DND-41 (cell line): ENCODE data around the gene ILDR2.

ENCODE experiments used
- ATAC-seq: fragments of 200-7000 bp; cut with Tn5 transposase; 3 replicates; pipeline ENCODE4 v1.9.1; 2021; ENCODE audit warnings: low read depth; ENCODE audit not compliant: insufficient read depth
- DNase-seq: peaks from one replicate; pipeline ENCODE4 v3.0.0-alpha.2; 2020
- H2AFZ ChIP-seq: 2 replicates; pipeline ENCODE4 v1.6.0; 2012; ENCODE audit warnings: low read depth, low read length
- H3K27ac ChIP-seq: 2 replicates; pipeline ENCODE4 v1.5.1; 2012; ENCODE audit warnings: low read length, inconsistent platforms
- H3K27me3 ChIP-seq: fragments of 200-600 bp; sonication (generic); 2 replicates; pipeline ENCODE4 v1.6.0; 2012; ENCODE audit warnings: low read length, mild to moderate bottlenecking, inconsistent platforms; ENCODE audit not compliant: insufficient read depth, poor library complexity
- H3K36me3 ChIP-seq: 2 replicates; pipeline ENCODE4 v1.5.1; 2012; ENCODE audit warnings: low read length, inconsistent platforms; ENCODE audit not compliant: insufficient read depth
- H3K4me1 ChIP-seq: 2 replicates; pipeline ENCODE4 v1.5.1; 2012; ENCODE audit warnings: mild to moderate bottlenecking, low read length; ENCODE audit not compliant: insufficient read depth
- H3K4me2 ChIP-seq: 2 replicates; pipeline ENCODE4 v1.6.0; 2012; ENCODE audit warnings: mild to moderate bottlenecking, moderate library complexity, low read length, inconsistent platforms; ENCODE audit not compliant: insufficient read depth
- H3K4me3 ChIP-seq, 2 experiments: fragments of 200-600 bp in 1 of 2; shearing (Covaris generic) in 1 of 2; 2 replicates each; pipeline ENCODE4 v1.5.1; 2012 to 2016; ENCODE audit warnings: inconsistent platforms in 2 of 2, low read length in 2 of 2, mild to moderate bottlenecking in 2 of 2, low read depth in 1 of 2, moderate library complexity in 1 of 2
- H3K79me2 ChIP-seq: 2 replicates; pipeline ENCODE4 v1.6.0; 2012; ENCODE audit warnings: low read length, inconsistent platforms; ENCODE audit not compliant: insufficient read depth
- H3K9ac ChIP-seq: 2 replicates; pipeline ENCODE4 v1.6.0; 2012; ENCODE audit warnings: low read depth, mild to moderate bottlenecking, inconsistent platforms, low read length, moderate library complexity
- H3K9me3 ChIP-seq: 2 replicates; pipeline ENCODE4 v1.5.1; 2012; ENCODE audit warnings: low read length, moderate library complexity, mild to moderate bottlenecking, inconsistent platforms; ENCODE audit not compliant: insufficient read depth, severe bottlenecking
- H4K20me1 ChIP-seq: 2 replicates; pipeline ENCODE4 v1.6.0; 2012; ENCODE audit warnings: low read length; ENCODE audit not compliant: insufficient read depth
- CTCF ChIP-seq: IDR thresholded peaks from 2 replicates; pipeline ENCODE4 v1.5.1; 2012; ENCODE audit warnings: borderline replicate concordance, low read length, moderate library complexity, mild to moderate bottlenecking; ENCODE audit not compliant: poor library complexity, severe bottlenecking; ENCODE audit errors: extremely low read depth
- EZH2 ChIP-seq: IDR thresholded peaks from 3 replicates; pipeline ENCODE4 v1.6.1; 2012; ENCODE audit warnings: borderline replicate concordance, low read depth, mild to moderate bottlenecking, moderate library complexity, low read length, inconsistent platforms; ENCODE audit not compliant: severe bottlenecking

The ILDR2 gene

GRCh38 chr1:166918956-166919316 lies 56.4 kb downstream of the ILDR2 start:
- TF ChIP-seq CTCF = no peak
- TF ChIP-seq EZH2 = no peak
- Histone ChIP-seq H4K20me1 (no peaks in the 10 kb centered on the region), H3K4me2 (no peak overlapping the region), H3K4me3 (no peak overlapping the region), H2AFZ (no peak overlapping the region), H3K9ac (no peak overlapping the region), H3K36me3 (peaks cover 28% of the 10 kb centered on the region), H3K27ac (no peak overlapping the region), H3K9me3 (no peaks in the 10 kb centered on the region), H3K4me1 (no peaks in the 10 kb centered on the region), H3K79me2 (no peaks in the 10 kb centered on the region), H3K27me3 (no peaks in the 10 kb centered on the region)
- no peak for DNase-seq
- ATAC-seq = no peak

GRCh38 chr1:166918088-166918955 lies 57.0 kb downstream of the ILDR2 start:
- H3K27ac ChIP-seq = no peak overlapping the region
- H3K36me3 ChIP-seq = peaks cover 28% of the 10 kb centered on the region
- H3K9ac ChIP-seq = no peak overlapping the region
- no peak overlapping the region for H3K4me3 ChIP-seq
- ATAC-seq (no peak), DNase-seq (no peak)
- no peaks in the 10 kb centered on the region for H3K4me1 ChIP-seq
- no peaks in the 10 kb centered on the region for H3K9me3 ChIP-seq
- H4K20me1 ChIP-seq = no peaks in the 10 kb centered on the region
- no peaks in the 10 kb centered on the region for H3K79me2 ChIP-seq
- TF ChIP-seq CTCF (no peak), EZH2 (no peak)
- no peaks in the 10 kb centered on the region for H3K27me3 ChIP-seq
- no peak overlapping the region for H2AFZ ChIP-seq
- no peak overlapping the region for H3K4me2 ChIP-seq

DNA sequence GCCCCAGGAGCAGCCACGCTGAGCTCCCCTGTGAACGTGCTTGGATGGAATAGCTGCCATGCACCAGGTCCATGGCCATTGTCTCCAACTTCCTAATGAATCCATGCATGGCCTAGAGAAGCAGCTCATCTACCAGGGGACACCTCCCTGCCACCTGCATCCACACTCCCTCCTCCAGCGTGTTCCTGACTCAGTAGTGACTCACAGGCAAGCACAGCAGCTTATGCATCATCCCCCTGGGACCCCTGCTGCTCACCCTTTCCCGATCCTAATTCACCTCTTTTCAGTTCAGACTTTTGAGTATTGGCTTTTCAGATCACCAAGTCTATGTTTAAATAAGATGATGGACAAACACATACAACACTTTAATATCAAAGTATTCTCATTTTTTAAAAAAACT lies 59.4 kb downstream of the ILDR2 start:
- peaks cover 19% of the 10 kb centered on the region for H3K36me3 ChIP-seq
- no peak for TF ChIP-seq EZH2
- no peak for TF ChIP-seq CTCF
- no peak for ATAC-seq
- H2AFZ ChIP-seq = no peak overlapping the region
- H3K9me3 ChIP-seq = peaks cover 4% of the 10 kb centered on the region
- H3K4me1 ChIP-seq = no peaks in the 10 kb centered on the region
- H3K79me2 ChIP-seq = no peaks in the 10 kb centered on the region
- H3K9ac ChIP-seq = no peak overlapping the region
- H3K4me3 ChIP-seq = no peak overlapping the region
- H3K27me3 ChIP-seq = no peaks in the 10 kb centered on the region
- H3K27ac ChIP-seq = no peak overlapping the region
- H3K4me2 ChIP-seq = no peak overlapping the region
- H4K20me1 ChIP-seq = no peaks in the 10 kb centered on the region
- no peak for DNase-seq
